GM13976 (cell line): ENCODE measurements around the gene TMEM140.

Source experiments
- DNase-seq: peaks from one replicate; pipeline ENCODE4 v3.0.0; 2012; ENCODE audit warnings: low spot score
- CTCF ChIP-seq: IDR thresholded peaks from 2 replicates; pipeline ENCODE4 v1.5.1; 2012; ENCODE audit warnings: borderline replicate concordance, mild to moderate bottlenecking; ENCODE audit not compliant: insufficient read depth; ENCODE audit errors: extremely low read depth, missing control alignments, control extremely low read depth
- in situ Hi-C: fragments of 300-500 bp; cut with MboI; formaldehyde crosslinking; loops from one replicate; pipeline ENCODE4 v1.12.0; 2022; ENCODE audit warnings: low sequenced_read_pairs, mixed read lengths, inconsistent platforms; ENCODE audit not compliant: unreplicated experiment

Gene TMEM140

GRCh38 chr7:135193615-135194081 lies 45.8 kb downstream of the TMEM140 start:
- TF ChIP-seq CTCF: no peak
- DNase-seq: no peak
- in situ Hi-C loops: no loop called here

GRCh38 chr7:135194494-135195095 lies 46.7 kb downstream of the TMEM140 start:
- DNase-seq: peak; percentile 27
- in situ Hi-C loops: no loop called here
- no peak for TF ChIP-seq CTCF

GRCh38 chr7:135195156-135195555 lies 47.3 kb downstream of the TMEM140 start:
- in situ Hi-C loops: no loop called here
- no peak for DNase-seq
- TF ChIP-seq CTCF: no peak

GRCh38 chr7:135195968-135196629 lies 48.2 kb downstream of the TMEM140 start:
- in situ Hi-C loops: no loop called here

GRCh38 chr7:135197343-135197742 lies 49.5 kb downstream of the TMEM140 start:
- DNase-seq: no peak
- in situ Hi-C loops: no loop called here
- TF ChIP-seq CTCF: no peak

More at GRCh38 chr7:135195968-135196629, 48.2 kb downstream of the TMEM140 start:
- TF ChIP-seq CTCF: no peak
- no peak for DNase-seq

GRCh38 chr7:135197906-135198655 lies 50.2 kb downstream of the TMEM140 start:
- TF ChIP-seq CTCF: no peak
- in situ Hi-C loops: no loop called here
- DNase-seq: no peak
